Fibroblast of skin of abdomen (primary cell): ENCODE results near the gene RENBP. TPM values are rescaled to one million over a fixed set of nuclear protein-coding genes. Genes with fewer than 3 reads are reported as not detected.
"Not testable (repeated sequence)": the region's sequence is repeated elsewhere in the genome, so short reads cannot be mapped to it uniquely, and the experiment has no call there.

Experiments used
- DNase-seq: peaks from one replicate; pipeline ENCODE4 v3.0.0-alpha.2; 2013
- polyA plus RNA-seq, 2 experiments: library from polyadenylated mRNA; unstranded; fragments of 120-200 nt; gene quantifications; one replicate each; pipeline ENCODE4 v1.2.1, GENCODE V29; 2013; ENCODE audit not compliant: insufficient read length in 2 of 2

RENBP gene
- 0.51 TPM for polyA plus RNA-seq (2013, experiment 1 of 2; ENCODE audit: insufficient read length)
- polyA plus RNA-seq (2013, experiment 2 of 2; ENCODE audit: insufficient read length): 0.58 TPM

GRCh38 chrX:153944140-153944799 is at the start of gene RENBP:
Gene RENBP, minus strand, starts transcription at chrX:153944643. Its CDS starts 33 bp downstream, at chrX:153944610.
- no peak for DNase-seq

DNA sequence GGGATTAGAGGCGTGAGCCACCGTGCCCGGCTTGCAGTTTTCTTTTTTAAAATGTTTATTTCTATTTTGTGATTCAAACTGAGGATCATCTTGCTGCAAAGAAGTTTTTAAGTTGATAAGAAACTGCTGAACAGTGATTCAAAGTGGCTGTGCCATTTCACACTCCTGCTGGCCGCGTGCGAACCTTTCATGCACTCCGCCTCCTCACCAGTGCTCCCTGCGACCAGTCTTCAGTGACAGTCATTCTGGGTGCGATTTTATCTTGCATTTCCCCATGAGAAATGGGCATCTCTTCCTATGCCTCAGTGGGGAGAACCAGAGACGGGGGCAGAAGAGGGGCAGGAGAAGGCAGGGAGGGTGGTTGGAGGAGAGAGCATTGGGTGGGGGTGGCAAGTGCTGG is 49.5 kb upstream of the RENBP start:
- DNase-seq: no peak

DNA sequence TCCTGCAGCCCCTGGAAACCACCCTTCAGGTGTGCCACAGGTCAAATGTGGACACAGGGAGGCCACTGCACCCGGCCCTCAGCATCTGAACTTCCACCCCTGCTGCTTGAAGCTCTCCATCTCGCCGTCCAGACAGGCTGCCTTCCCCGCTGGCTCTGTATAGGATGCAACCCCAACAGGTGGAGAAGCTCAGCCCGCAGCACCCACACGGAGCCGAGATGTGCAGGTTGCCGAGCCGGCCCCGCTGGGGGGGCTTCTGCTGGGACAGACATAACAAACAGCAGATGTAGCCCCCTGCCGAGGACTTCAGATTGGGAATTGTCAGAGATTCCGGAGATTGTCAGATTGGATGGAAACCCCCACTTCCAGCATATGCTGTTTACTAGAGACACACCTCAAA is 48.6 kb upstream of the RENBP start:
- DNase-seq: no peak

GRCh38 chrX:153992180-153992579 is 47.7 kb upstream of the RENBP start:
- no peak for DNase-seq

- DNase-seq: no peak
Measured at GRCh38 chrX:153991013-153991580, 46.7 kb upstream of the RENBP start.

DNA sequence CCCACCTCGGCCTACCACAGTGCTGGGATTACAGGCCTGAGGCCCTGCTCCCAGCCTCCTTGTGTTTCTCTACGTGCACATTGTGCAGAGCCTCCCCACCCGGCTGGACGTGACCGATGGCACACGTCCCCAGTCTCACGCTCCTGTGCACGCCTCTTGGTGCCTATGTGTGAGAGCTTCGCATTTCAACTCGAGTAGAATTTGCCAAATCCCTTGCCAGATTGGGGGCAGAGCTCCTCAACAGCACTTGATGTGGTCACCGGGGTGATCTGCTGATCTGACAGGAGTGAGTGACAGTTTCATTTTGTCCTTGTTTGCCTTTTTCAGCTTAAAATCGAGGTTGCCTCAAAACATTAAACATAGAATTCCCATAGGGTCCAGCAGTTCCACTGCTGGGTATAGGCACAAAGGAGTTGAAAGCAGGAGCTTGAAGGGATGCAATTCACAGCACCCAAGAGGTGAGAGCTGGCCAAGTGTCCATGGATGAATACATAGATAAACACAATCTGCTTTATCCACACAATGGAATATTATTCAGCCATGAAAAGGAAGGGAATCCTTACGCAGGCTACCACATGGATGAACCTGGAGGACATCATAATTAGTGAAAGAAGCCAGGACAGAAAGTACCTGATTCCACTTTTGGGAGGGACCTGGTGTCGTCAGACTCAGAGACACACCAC is 45.7 kb upstream of the RENBP start:
- DNase-seq: no peak

GRCh38 chrX:153988493-153988892 is 44.0 kb upstream of the RENBP start:
- no peak for DNase-seq

- no peak for DNase-seq
Measured at GRCh38 chrX:153984351-153985178, 40.1 kb upstream of the RENBP start.

DNA sequence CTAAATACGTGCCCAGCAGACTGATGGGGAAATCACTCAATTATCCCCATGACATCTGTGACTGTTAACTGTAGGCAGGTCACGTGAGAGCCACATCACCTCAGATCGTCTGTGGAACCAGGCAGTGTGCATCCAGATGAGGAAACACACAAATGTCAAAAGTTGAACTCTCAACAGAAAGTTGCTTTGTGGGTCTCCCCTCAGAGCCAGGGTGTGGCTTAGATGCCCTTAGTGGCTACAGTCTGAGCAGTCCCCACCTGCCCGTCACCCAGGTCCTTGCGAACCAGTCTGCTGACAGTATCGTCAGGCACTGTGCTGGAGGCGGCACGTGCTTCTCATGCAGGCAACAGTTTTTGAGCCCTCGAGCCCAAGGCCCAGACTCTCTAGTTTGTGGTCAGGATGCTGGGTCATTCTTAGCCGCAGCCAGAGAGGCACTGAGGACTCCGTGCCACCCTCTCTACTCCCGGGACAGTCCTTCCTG is 38.9 kb upstream of the RENBP start:
- no peak for DNase-seq

DNA sequence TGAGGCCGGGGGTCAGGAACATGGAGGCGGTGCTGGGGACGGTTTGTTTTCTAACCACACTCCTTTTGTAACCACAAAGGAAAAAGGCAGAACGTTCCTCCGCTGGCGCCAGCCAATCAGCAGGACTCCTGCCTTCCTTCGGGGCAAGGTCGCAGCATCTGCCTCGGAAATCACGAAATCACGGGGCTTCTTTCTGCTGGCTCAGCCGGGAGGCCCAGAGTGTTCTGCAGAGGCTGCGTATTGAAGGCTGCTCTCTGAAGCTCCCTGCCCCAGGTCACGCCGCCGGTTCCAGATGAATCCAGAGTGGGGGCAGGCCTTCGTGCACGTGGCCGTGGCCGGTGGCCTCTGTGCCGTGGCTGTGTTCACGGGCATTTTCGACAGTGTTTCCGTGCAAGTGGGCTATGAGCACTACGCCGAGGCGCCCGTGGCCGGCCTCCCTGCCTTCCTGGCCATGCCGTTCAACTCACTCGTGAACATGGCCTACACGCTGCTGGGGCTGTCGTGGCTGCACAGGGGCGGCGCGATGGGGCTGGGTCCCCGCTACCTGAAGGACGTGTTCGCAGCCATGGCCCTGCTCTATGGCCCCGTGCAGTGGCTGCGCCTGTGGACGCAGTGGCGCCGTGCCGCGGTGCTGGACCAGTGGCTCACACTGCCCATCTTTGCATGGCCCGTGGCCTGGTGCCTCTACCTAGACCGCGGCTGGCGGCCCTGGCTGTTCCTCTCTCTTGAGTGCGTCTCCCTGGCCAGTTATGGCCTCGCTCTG is 37.5 kb upstream of the RENBP start:
- no peak for DNase-seq

DNA sequence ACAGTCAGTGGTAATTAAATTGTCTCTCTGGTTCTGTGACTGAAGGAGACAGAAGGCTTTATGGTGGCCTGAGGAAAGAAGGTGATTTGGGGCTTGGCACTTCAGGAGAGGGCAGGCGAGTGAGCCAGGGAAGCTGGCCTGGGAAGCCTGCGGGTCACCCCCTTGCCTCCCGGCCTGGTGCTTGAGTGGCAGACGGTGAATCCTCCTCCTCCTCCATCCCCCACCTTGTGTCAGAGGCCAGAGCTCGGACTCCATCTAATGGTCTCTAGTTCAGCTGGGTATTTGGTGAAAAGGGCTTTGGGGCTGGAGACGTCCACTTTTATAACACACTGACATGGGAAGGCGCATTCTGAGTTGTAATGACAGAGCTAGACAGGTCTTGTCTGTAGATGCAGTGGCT is 36.8 kb upstream of the RENBP start:
- DNase-seq: no peak

GRCh38 chrX:153980394-153980793 is 36.0 kb upstream of the RENBP start:
- DNase-seq: not testable (repeated sequence)

GRCh38 chrX:153974726-153975286 is 30.4 kb upstream of the RENBP start:
- no peak for DNase-seq

- DNase-seq: no peak
Measured at GRCh38 chrX:153974003-153974725, 29.7 kb upstream of the RENBP start.

DNA sequence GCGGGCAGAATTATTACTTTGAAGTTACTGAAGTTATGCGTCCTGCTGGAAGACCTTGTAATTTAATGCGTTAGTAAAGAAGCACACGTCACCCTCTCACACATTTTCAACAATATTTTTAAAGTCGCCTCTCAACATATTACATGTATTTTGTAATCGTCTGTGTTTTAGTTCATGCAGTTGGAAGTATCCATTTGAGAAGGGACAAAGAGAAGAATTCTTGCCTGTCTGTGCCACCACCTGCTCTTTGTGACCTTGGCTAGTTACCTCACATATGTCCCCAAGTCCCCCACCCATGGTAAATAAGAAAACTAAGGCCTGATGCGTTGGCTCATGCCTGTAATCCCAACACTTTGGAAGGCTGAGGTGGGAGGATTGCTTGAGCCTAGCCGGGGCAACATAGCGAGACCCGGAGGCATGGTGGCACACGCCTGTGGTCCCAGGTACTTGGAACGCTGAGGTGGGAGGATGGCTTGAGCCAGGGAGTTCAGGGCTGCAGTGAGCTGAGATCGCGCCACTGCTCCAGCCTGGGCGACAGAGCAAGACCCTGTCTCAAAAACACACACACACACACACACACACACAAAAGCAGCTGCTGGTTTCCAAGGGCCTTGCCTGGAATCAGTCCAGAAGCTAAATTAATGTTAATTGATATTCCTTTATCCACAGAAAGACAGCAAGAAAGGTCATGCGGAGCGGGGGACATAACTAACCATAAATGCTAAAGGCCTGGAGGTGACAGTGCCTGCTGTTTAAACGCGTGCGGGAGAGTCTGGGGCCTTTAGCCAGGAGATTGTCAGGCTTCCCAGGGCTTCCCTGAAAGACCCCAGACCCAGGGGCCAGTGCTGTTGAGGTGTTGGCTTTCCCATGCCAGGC is 28.9 kb upstream of the RENBP start:
- no peak for DNase-seq

DNA sequence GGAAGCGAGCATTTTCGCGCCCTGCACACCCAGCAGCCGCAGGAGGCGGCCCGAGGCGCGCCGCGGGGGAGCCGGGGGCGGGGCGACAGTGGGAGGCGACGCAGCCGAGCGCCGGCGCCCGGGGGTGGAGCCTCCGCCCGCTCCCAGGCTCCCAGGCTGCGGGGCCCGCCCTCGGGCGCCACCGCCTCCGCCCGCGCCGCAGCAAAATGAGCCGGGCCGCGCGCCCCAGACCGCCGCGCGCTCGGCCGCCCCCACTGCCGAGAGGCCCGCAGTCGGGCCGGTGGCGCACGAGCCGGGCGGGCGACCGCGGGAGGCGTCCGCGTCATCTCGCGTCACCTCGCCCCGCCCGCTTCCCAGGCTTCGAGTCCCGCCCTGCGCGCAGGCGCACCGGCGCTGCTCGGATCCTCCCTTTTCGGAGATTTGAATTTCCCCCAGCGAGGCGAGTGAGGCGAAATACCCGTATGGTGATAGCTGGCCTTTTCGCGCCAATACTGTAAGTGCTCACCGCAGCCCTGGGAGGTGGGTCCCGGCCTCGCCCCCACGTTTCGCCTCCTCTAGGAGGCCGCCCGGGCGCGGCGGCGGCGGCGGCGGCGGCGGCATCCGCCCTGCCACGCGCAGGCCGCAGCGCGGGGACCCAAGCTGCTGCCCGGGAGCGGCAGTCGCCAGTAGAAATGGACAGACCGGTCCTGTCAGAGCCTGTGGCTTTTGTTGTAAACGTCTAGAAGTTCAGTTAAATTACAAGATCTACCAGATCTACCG is 28.1 kb upstream of the RENBP start, which contains the start of gene TMEM187:
TMEM187 (plus strand) TSS at position 387 of the 759 bp plus-strand sequence. CDS start 9,309 bp downstream, outside the sequence.
- peak; percentile 88 for DNase-seq

DNA sequence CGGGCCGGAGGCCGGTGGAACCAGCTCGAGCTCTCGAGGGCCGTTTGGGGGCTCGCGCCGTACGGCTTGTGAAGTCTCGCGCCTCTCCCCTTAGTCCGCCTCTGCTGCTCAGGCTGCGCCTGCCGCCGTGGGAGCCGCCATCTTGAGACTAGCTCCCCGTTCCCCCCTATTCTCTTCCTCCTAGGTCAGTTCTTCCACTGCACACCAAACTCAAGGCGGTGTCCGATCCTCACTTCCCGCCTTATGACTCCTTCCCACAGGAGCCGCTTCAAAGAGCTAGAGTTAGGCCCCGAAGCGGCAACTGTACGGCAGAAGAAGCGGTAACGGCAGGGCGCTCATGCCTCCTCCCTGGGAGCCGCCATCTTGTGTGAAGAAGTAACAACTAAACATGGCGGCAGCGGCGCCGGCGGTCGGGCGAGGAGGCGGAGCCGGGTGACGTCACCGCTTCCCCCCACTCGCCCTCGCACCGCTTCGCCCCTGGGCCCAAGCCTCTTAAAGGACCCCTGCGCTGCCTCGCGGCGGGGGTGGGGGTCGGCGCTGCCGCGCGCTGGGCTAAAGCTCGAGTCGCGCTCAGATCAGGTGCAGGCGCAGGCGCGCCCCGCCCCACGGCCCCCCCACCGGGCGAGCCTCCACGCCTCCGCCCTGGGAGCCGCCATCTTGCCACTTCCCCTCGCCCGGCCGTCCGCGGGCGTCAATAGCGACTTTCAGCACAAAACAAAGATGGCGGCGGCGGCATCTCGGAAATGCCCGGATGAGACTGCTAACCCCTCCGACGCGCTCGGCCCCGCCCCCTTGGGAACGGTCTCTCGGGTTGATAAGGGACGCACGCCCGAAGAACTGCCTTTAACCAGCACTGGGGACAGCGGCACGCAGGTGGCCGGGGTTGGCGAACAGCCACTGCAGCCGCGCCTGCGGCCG is 27.3 kb upstream of the RENBP start, which contains the start of gene HCFC1:
HCFC1 (minus strand) TSS at position 369 of the 918 bp plus-strand sequence. CDS start 978 bp downstream, outside the sequence.
- peak; percentile 93 for DNase-seq

- peak; percentile 87 for DNase-seq
Measured at GRCh38 chrX:153971124-153971449, 26.6 kb upstream of the RENBP start.
